ENCODE measurements around the gene ETF1.

Gene ETF1

DNA sequence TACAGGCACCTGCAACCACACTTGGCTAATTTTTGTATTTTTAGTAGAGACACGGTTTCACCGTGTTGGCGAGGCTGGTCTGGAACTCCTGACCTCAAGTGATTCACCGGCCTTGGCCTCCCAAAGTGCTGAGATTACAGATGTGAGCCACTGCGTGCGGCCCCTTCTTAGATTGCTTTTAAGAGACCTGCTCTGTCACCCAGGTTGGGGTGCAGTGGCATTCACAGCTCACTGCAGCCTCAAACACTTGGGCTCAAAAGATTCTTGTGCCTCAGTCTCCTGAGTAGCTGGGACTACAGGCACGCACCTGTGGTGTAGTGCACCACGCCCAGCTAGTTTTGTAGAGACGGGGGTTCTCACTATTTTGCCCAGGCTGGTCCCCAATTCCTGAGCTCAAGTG, 21.2 kb upstream of the ETF1 start:
- TF ChIP-seq, protein P1, sequence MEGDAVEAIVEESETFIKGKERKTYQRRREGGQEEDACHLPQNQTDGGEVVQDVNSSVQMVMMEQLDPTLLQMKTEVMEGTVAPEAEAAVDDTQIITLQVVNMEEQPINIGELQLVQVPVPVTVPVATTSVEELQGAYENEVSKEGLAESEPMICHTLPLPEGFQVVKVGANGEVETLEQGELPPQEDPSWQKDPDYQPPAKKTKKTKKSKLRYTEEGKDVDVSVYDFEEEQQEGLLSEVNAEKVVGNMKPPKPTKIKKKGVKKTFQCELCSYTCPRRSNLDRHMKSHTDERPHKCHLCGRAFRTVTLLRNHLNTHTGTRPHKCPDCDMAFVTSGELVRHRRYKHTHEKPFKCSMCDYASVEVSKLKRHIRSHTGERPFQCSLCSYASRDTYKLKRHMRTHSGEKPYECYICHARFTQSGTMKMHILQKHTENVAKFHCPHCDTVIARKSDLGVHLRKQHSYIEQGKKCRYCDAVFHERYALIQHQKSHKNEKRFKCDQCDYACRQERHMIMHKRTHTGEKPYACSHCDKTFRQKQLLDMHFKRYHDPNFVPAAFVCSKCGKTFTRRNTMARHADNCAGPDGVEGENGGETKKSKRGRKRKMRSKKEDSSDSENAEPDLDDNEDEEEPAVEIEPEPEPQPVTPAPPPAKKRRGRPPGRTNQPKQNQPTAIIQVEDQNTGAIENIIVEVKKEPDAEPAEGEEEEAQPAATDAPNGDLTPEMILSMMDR (IDR thresholded peaks at IDR 0.05; ENCODE audit: low read depth, low read length): no peak
- H3K4me3 ChIP-seq (ENCODE audit: low read depth, low read length): no peak overlapping the region
- in situ Hi-C loops (cut with HindIII; ENCODE audit: low sequenced_read_pairs): no loop called here
- DNase-seq (ENCODE audit: low read depth, low spot score): no peak

DNA sequence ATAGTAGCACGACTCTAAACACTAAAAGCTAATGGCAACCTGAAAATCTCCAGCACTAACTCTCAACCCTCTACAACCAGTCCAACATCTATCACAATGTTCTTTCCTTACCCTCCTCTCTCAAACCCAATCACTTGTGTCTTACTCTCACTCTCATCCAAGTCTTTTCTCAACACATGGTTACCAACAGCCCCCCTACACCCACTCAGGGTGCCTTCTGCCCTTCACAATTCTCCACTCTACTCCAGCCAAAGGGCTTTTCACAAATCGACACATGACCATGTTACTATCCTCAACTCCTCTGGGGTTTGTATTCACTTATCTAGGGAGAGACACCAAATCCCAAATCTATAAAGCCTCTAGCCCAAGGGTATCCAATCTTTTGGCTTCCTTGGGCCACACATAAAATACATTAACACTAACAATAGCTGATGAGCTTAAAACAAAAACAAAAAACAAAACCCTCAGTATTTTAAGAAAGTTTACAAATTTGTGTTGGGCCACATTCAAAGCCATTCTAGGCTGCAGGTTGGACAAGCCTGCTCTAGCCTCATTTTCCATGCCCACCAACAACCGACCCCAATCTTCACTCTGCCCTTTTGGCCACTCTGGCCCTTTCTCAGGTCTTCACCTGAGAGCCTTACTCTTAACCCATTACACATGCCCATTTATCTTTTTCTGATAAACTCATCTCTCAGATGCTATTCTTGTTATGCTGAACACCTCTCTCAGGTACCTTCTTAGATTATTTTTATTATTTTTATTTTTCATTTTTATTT, 20.5 kb upstream of the ETF1 start:
- no peak for DNase-seq (ENCODE audit: low read depth, low spot score)
- no peak overlapping the region for H3K4me3 ChIP-seq (ENCODE audit: low read depth, low read length)
- TF ChIP-seq, protein P1 (IDR thresholded peaks at IDR 0.05; ENCODE audit: low read depth, low read length): no peak
- in situ Hi-C loops (cut with HindIII; ENCODE audit: low sequenced_read_pairs): no loop called here

DNA sequence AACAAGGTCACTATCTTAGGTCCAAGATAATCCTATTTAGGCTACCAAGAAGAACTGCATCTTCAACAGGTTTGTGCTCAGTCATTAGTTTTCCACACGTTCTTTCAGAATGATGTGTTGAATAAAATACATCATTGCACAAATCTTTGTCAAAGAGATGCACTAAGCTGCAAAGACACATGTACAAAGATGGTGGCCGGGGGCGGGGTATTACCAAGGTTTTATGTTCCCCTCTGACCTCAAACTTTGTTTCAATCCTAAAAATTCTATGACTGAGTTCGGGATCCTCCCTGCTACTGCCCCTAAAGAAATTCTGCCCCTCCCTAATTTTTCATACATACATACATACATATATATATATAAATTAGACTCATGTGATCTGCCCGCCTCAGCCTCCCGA, 17.9 kb upstream of the ETF1 start:
- no peak for DNase-seq (ENCODE audit: low read depth, low spot score)
- in situ Hi-C loops (cut with HindIII; ENCODE audit: low sequenced_read_pairs): no loop called here
- no peak overlapping the region for H3K4me3 ChIP-seq (ENCODE audit: low read depth, low read length)
- TF ChIP-seq, protein P1 (IDR thresholded peaks at IDR 0.05; ENCODE audit: low read depth, low read length): no peak

DNA sequence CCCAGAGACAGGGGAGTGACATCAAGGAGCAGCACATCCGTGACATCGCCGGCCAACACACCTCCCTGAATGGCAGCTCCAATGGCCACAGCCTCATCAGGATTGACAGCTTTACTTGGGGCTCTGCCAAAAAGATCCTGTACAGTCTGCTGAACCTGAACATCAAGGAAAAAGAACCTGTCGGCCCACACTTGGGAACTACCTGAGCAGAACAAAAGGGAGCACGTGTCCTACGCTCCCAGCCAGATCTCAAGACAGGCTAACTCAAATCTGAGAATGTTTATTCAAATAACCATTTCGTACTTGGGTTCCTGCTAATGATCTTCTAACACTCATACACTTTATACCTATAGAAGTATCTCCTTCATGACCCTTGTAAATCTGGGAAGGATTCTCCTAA, 16.9 kb upstream of the ETF1 start:
- no peak overlapping the region for H3K4me3 ChIP-seq (ENCODE audit: low read depth, low read length)
- TF ChIP-seq, protein P1 (IDR thresholded peaks at IDR 0.05; ENCODE audit: low read depth, low read length): no peak
- in situ Hi-C loops (cut with HindIII; ENCODE audit: low sequenced_read_pairs): no loop called here
- no peak for DNase-seq (ENCODE audit: low read depth, low spot score)

DNA sequence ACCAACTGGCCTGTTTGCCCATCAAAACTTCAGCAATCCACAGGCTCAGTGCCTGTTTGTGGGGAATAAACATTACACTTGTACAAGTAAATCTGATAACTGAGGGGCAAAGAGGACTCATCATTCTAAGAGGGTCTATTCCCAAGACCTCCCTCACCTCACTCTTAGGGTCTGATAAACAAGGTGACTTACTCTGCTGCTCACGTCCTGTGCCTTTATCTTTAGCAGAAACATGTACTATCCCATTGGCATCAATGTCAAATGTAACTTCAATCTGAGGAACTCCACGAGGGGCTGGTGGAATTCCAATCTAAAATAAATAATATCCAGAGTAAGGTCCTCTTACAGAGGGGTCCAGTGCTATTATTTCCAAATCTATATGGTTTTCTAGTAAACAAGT, 14.6 kb upstream of the ETF1 start:
- H3K4me3 ChIP-seq (ENCODE audit: low read depth, low read length): no peak overlapping the region
- DNase-seq (ENCODE audit: low read depth, low spot score): no peak
- in situ Hi-C loops (cut with HindIII; ENCODE audit: low sequenced_read_pairs): no loop called here
- TF ChIP-seq, protein P1 (IDR thresholded peaks at IDR 0.05; ENCODE audit: low read depth, low read length): no peak

DNA sequence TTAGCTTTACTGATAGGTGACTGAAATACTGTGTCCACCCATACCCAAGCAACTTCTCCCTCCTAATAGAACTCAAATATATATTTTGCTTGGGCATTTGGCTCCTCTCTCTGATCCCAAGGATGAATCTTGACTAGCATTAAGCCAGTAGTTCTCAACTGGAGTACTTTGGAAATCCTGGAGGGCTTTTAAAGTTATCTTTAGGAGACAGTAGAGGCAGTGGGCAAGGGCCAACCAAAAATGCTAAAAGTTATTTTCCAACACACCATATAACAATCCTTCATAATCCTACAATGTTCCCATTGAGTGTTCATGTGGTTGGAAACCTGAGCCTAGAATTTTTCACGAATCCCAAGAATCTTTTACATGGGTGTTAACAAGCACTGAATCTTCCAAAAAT, 11.1 kb upstream of the ETF1 start:
- DNase-seq (ENCODE audit: low read depth, low spot score): no peak
- TF ChIP-seq, protein P1 (IDR thresholded peaks at IDR 0.05; ENCODE audit: low read depth, low read length): no peak
- no peak overlapping the region for H3K4me3 ChIP-seq (ENCODE audit: low read depth, low read length)
- in situ Hi-C loops (cut with HindIII; ENCODE audit: low sequenced_read_pairs): no loop called here
